ENCODE measurements around the gene ADGRF1. TPM values are rescaled to one million over a fixed set of nuclear protein-coding genes. Genes with fewer than 3 reads are reported as not detected.

The ADGRF1 gene
- total RNA-seq, 1 experiment from 2014 or later, result 256 TPM

DNA sequence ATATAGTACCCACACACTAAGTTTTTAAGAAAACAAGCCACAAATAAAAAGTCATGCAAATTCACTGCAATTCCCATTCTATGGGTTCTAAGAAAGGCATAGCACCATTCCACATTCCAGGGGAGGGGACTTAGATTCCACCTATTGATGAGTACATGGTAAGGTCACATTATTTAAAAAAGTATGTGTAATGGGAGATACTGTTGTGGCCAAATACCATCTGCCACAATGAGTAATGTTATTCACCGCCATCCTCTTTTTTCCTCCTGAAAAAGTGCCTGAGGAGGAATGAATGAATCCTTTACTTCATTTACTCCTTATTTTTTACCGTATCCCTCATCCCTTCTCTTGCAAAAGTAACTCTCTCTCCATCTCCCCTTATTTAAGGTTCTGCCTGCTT is 27.0 kb upstream of the ADGRF1 start:
- DNase-seq, result no peak
- Mint-ChIP-seq H3K36me3 (ENCODE audit: insufficient read depth, unreplicated experiment) (no peaks in the 10 kb centered on the region), H3K27ac (ENCODE audit: unreplicated experiment) (no peak overlapping the region), H3K9me3 (ENCODE audit: low read depth, unreplicated experiment) (no peaks in the 10 kb centered on the region), H3K27me3 (ENCODE audit: unreplicated experiment) (no peaks in the 10 kb centered on the region), H3K4me3 (ENCODE audit: low read depth, unreplicated experiment) (no peak overlapping the region), H3K4me1 (ENCODE audit: low read depth, unreplicated experiment) (no peaks in the 10 kb centered on the region)
- BruUV-seq (replicated peaks), result no TSS peak
- CTCF ChIA-PET, result no interaction called here
- TF ChIP-seq, protein P1, sequence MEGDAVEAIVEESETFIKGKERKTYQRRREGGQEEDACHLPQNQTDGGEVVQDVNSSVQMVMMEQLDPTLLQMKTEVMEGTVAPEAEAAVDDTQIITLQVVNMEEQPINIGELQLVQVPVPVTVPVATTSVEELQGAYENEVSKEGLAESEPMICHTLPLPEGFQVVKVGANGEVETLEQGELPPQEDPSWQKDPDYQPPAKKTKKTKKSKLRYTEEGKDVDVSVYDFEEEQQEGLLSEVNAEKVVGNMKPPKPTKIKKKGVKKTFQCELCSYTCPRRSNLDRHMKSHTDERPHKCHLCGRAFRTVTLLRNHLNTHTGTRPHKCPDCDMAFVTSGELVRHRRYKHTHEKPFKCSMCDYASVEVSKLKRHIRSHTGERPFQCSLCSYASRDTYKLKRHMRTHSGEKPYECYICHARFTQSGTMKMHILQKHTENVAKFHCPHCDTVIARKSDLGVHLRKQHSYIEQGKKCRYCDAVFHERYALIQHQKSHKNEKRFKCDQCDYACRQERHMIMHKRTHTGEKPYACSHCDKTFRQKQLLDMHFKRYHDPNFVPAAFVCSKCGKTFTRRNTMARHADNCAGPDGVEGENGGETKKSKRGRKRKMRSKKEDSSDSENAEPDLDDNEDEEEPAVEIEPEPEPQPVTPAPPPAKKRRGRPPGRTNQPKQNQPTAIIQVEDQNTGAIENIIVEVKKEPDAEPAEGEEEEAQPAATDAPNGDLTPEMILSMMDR (IDR thresholded peaks at IDR 0.05; ENCODE audit: unreplicated experiment), result no peak
- intact Hi-C loops (cut with micrococcal nuclease; ENCODE audit: unreplicated experiment), result no loop called here

DNA sequence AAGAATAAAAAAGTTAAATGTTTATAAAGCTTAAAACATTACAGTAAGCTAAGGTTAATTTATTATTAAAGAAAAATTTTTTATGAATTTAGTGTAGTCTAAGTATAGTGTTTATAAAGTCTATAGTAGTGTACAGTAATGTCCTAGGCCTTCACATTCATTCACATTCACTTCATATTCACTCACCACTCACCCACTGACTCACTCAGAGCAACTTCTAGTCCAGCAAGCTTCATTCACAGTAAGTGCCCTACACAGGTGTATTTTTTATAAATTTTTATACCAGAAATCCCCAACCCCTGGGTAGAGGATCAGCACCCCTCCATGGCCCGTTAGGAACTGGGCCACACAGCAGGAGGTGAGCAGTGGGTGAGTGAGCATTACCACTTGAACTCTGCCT is 24.3 kb upstream of the ADGRF1 start:
- no peaks in the 10 kb centered on the region for H3K36me3 Mint-ChIP-seq (ENCODE audit: insufficient read depth, unreplicated experiment)
- no peak for DNase-seq
- H3K4me1 Mint-ChIP-seq (ENCODE audit: low read depth, unreplicated experiment), result peaks cover 15% of the 10 kb centered on the region
- TF ChIP-seq, protein P1 (IDR thresholded peaks at IDR 0.05; ENCODE audit: unreplicated experiment), result no peak
- H3K9me3 Mint-ChIP-seq (ENCODE audit: low read depth, unreplicated experiment), result peaks cover 7% of the 10 kb centered on the region
- no peak overlapping the region for H3K4me3 Mint-ChIP-seq (ENCODE audit: low read depth, unreplicated experiment)
- intact Hi-C loops (cut with micrococcal nuclease; ENCODE audit: unreplicated experiment), result no loop called here
- BruUV-seq (replicated peaks), result no TSS peak
- H3K27me3 Mint-ChIP-seq (ENCODE audit: unreplicated experiment), result no peaks in the 10 kb centered on the region
- no peak overlapping the region for H3K27ac Mint-ChIP-seq (ENCODE audit: unreplicated experiment)
- CTCF ChIA-PET, result interaction anchor here (0.7 to 1.0 kb wide), 2 partner anchors 23 to 27 kb away, joined by 3 read pairs; no protein-coding TSS in a partner anchor

DNA sequence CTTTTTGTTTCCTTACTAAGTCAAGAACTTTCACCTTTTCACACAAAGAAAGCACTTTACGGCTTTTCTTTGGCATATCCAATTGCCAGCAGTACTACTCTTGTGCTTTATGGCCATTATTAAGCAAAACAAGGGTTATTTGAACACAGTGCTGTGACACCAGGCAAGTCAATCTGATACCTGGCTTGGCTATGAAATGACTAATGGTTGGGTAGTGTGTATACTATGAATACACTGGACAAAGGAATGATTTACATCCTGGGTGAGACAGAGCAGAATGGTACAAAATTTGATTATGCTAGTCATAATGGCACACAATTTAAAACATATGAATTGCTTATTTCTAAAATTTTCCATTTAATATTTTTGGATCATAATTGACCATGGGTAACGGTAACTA is 22.1 kb upstream of the ADGRF1 start:
- CTCF ChIA-PET, result no interaction called here
- no TSS peak for BruUV-seq (replicated peaks)
- no peak overlapping the region for H3K4me3 Mint-ChIP-seq (ENCODE audit: low read depth, unreplicated experiment)
- H3K9me3 Mint-ChIP-seq (ENCODE audit: low read depth, unreplicated experiment), result peaks cover 7% of the 10 kb centered on the region
- peaks cover 4% of the 10 kb centered on the region for H3K36me3 Mint-ChIP-seq (ENCODE audit: insufficient read depth, unreplicated experiment)
- intact Hi-C loops (cut with micrococcal nuclease; ENCODE audit: unreplicated experiment), result no loop called here
- no peaks in the 10 kb centered on the region for H3K27me3 Mint-ChIP-seq (ENCODE audit: unreplicated experiment)
- H3K4me1 Mint-ChIP-seq (ENCODE audit: low read depth, unreplicated experiment), result peaks cover 20% of the 10 kb centered on the region
- DNase-seq, result no peak
- no peak overlapping the region for H3K27ac Mint-ChIP-seq (ENCODE audit: unreplicated experiment)
- TF ChIP-seq, protein P1 (IDR thresholded peaks at IDR 0.05; ENCODE audit: unreplicated experiment), result no peak

DNA sequence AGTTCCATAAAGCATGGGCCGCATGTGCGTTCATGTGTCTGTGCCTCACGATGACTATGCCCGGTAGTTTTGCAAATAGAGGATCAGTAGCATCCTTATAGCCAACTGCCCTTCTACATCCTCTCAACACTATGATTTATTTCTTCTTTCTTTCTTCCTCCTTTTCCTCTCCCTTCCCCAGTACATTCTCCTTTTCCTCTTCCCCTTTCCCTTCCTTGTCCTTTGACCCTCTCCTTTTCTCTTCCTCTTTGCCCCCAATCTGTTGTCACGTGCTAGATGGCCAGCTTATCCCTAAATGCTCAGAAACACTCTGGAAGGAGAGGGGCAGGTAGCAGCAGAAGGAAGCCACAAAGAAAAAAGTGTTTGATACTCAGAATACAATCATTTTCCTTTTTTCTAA is 20.2 kb upstream of the ADGRF1 start:
- Mint-ChIP-seq H3K36me3 (ENCODE audit: insufficient read depth, unreplicated experiment) (peaks cover 7% of the 10 kb centered on the region), H3K4me1 (ENCODE audit: low read depth, unreplicated experiment) (peaks cover 40% of the 10 kb centered on the region), H3K9me3 (ENCODE audit: low read depth, unreplicated experiment) (peaks cover 7% of the 10 kb centered on the region), H3K27me3 (ENCODE audit: unreplicated experiment) (no peaks in the 10 kb centered on the region), H3K4me3 (ENCODE audit: low read depth, unreplicated experiment) (no peak overlapping the region), H3K27ac (ENCODE audit: unreplicated experiment) (no peak overlapping the region)
- TF ChIP-seq, protein P1 (IDR thresholded peaks at IDR 0.05; ENCODE audit: unreplicated experiment), result no peak
- no TSS peak for BruUV-seq (replicated peaks)
- intact Hi-C loops (cut with micrococcal nuclease; ENCODE audit: unreplicated experiment), result no loop called here
- DNase-seq, result no peak
- CTCF ChIA-PET, result no interaction called here
